IMR-90 (cell line): Measurements from ENCODE around the gene SYVN1.

Experiments
- BHLHE40 ChIP-seq: fragments of 150-350 bp; IDR thresholded peaks from 2 replicates; pipeline ENCODE4 v1.6.1; 2016; ENCODE audit warnings: mild to moderate bottlenecking, low read depth, low read length
- CEBPB ChIP-seq: IDR thresholded peaks from 2 replicates; pipeline ENCODE4 v1.6.1; 2012; ENCODE audit warnings: low read depth, low read length, improper control_type of control experiment
- CHD1 ChIP-seq: IDR thresholded peaks from 2 replicates; pipeline ENCODE4 v1.6.1; 2012; ENCODE audit warnings: low read depth, low read length, improper control_type of control experiment
- MAFK ChIP-seq: IDR thresholded peaks from 2 replicates; pipeline ENCODE4 v1.6.1; 2012; ENCODE audit warnings: low read depth, low read length, improper control_type of control experiment
- MAZ ChIP-seq: IDR thresholded peaks from 2 replicates; pipeline ENCODE4 v1.6.1; 2012; ENCODE audit warnings: low read depth, mild to moderate bottlenecking, low read length, improper control_type of control experiment, moderate library complexity, borderline replicate concordance
- MXI1 ChIP-seq: IDR thresholded peaks from 2 replicates; pipeline ENCODE4 v1.6.1; 2012; ENCODE audit warnings: low read depth, mild to moderate bottlenecking, low read length, moderate library complexity, borderline replicate concordance
- POLR2A ChIP-seq: IDR thresholded peaks from 2 replicates; pipeline ENCODE4 v1.6.1; 2012; ENCODE audit warnings: mild to moderate bottlenecking, low read depth, low read length
- RAD21 ChIP-seq: IDR thresholded peaks from 2 replicates; pipeline ENCODE4 v1.6.1; 2012; ENCODE audit warnings: low read length, improper control_type of control experiment
- RFX5 ChIP-seq: IDR thresholded peaks from 2 replicates; pipeline ENCODE4 v1.8.0; 2012; ENCODE audit warnings: low read depth, mild to moderate bottlenecking, low read length, moderate library complexity
- TF ChIP-seq, protein P1 (sequence below): conservative IDR thresholded peaks from 2 replicates; pipeline ENCODE4 v1.5.1; 2012; ENCODE audit warnings: mild to moderate bottlenecking, low read depth, low read length, improper control_type of control experiment
- TF ChIP-seq, protein P2 (sequence below): fragments of 150-350 bp; IDR thresholded peaks from 2 replicates; pipeline ENCODE4 v1.6.1; 2016; ENCODE audit warnings: low read depth, mild to moderate bottlenecking, low read length, moderate library complexity, borderline replicate concordance
- TF ChIP-seq, protein P3 (sequence below): fragments of 150-350 bp; IDR thresholded peaks from 2 replicates; pipeline ENCODE4 v1.6.1; 2017; ENCODE audit warnings: mild to moderate bottlenecking, antibody characterized with exemption, low read length, low read depth

DNA sequence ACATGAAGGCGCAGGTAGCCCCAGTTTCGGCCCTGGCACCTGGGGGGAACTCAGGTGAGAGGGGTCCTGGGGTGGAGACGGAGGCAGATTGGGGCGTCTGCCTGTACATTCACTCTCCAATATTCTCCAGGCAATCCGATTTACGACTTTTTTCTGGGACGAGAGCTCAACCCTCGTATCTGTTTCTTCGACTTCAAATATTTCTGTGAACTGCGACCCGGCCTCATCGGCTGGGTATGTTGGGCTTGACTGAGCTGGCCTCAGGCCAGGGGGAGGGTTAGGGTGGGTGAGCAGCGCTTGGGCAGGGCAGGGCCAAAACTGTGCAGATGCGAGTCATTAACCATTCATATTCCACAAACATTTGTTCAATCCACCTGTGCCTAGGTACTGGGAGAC, 21.0 kb downstream of the SYVN1 start:
- TF ChIP-seq, protein P1, sequence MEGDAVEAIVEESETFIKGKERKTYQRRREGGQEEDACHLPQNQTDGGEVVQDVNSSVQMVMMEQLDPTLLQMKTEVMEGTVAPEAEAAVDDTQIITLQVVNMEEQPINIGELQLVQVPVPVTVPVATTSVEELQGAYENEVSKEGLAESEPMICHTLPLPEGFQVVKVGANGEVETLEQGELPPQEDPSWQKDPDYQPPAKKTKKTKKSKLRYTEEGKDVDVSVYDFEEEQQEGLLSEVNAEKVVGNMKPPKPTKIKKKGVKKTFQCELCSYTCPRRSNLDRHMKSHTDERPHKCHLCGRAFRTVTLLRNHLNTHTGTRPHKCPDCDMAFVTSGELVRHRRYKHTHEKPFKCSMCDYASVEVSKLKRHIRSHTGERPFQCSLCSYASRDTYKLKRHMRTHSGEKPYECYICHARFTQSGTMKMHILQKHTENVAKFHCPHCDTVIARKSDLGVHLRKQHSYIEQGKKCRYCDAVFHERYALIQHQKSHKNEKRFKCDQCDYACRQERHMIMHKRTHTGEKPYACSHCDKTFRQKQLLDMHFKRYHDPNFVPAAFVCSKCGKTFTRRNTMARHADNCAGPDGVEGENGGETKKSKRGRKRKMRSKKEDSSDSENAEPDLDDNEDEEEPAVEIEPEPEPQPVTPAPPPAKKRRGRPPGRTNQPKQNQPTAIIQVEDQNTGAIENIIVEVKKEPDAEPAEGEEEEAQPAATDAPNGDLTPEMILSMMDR: no peak
- no peak for TF ChIP-seq MXI1
- TF ChIP-seq POLR2A: no peak
- TF ChIP-seq, protein P2, sequence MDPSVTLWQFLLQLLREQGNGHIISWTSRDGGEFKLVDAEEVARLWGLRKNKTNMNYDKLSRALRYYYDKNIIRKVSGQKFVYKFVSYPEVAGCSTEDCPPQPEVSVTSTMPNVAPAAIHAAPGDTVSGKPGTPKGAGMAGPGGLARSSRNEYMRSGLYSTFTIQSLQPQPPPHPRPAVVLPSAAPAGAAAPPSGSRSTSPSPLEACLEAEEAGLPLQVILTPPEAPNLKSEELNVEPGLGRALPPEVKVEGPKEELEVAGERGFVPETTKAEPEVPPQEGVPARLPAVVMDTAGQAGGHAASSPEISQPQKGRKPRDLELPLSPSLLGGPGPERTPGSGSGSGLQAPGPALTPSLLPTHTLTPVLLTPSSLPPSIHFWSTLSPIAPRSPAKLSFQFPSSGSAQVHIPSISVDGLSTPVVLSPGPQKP: no peak
- TF ChIP-seq CEBPB: no peak
- no peak for TF ChIP-seq RAD21
- no peak for TF ChIP-seq MAZ
- no peak for TF ChIP-seq CHD1
- TF ChIP-seq RFX5: no peak
- TF ChIP-seq MAFK: no peak
- no peak for TF ChIP-seq BHLHE40
- TF ChIP-seq, protein P3, sequence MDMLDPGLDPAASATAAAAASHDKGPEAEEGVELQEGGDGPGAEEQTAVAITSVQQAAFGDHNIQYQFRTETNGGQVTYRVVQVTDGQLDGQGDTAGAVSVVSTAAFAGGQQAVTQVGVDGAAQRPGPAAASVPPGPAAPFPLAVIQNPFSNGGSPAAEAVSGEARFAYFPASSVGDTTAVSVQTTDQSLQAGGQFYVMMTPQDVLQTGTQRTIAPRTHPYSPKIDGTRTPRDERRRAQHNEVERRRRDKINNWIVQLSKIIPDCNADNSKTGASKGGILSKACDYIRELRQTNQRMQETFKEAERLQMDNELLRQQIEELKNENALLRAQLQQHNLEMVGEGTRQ: no peak
